Left ventricle myocardium inferior (tissue), 1 donor: ENCODE data around the gene VENTX. TPM values are rescaled to one million over a fixed set of nuclear protein-coding genes. Genes with fewer than 3 reads are reported as not detected.

Experiments used
- DNase-seq: peaks from one replicate; pipeline ENCODE4 v3.0.0-alpha.2; 2020
- H3K27ac ChIP-seq: fragments of 200-600 bp; replicated peaks from 2 replicates; pipeline ENCODE4 v1.8.0; 2021
- H3K27me3 ChIP-seq: fragments of 200-600 bp; 2 replicates; pipeline ENCODE4 v1.8.0; 2021; ENCODE audit warnings: low read depth
- H3K36me3 ChIP-seq: fragments of 200-600 bp; 2 replicates; pipeline ENCODE4 v1.8.0; 2021
- H3K4me1 ChIP-seq: fragments of 200-600 bp; 2 replicates; pipeline ENCODE4 v1.8.0; 2021
- H3K4me3 ChIP-seq: fragments of 200-600 bp; 2 replicates; pipeline ENCODE4 v1.8.0; 2021; ENCODE audit warnings: mild to moderate bottlenecking, moderate library complexity
- H3K9me3 ChIP-seq: fragments of 200-600 bp; replicated peaks from 2 replicates; pipeline ENCODE4 v1.8.0; 2021
- intact Hi-C: fragments of 100-400 bp; cut with micrococcal nuclease; formaldehyde crosslinking; loops from one replicate; pipeline ENCODE4 v1.11.0; 2022
- total RNA-seq: library from RNA; stranded (reverse); fragmentation: NEBNext Ultra II Directional; extraction: Animal tissue kit (Norgen Biotek cat#: 25700); gene quantifications from one replicate; pipeline ENCODE4 v1.2.1, GENCODE V29; 2021
- TF ChIP-seq, protein P1 (sequence below): fragments of 200-600 bp; IDR thresholded peaks from 2 replicates; pipeline ENCODE4 v1.8.0; 2021; ENCODE audit warnings: antibody characterized with exemption, mild to moderate bottlenecking, borderline replicate concordance
- donor health status: DM: no; HTN: yes; CAD: no; lungs with severe emphysema.

The VENTX gene
- total RNA-seq, 1 donor from 2014 or later = 0.33 TPM

GRCh38 chr10:133282846-133283390 is 45.3 kb downstream of the VENTX start:
- H3K27me3 ChIP-seq = no peaks in the 10 kb centered on the region
- no peaks in the 10 kb centered on the region for H3K9me3 ChIP-seq
- intact Hi-C loops = no loop called here
- H3K27ac ChIP-seq = no peak overlapping the region
- H3K4me3 ChIP-seq = no peak overlapping the region
- no peak for DNase-seq
- peaks cover 89% of the 10 kb centered on the region for H3K36me3 ChIP-seq
- no peaks in the 10 kb centered on the region for H3K4me1 ChIP-seq
- TF ChIP-seq, protein P1, sequence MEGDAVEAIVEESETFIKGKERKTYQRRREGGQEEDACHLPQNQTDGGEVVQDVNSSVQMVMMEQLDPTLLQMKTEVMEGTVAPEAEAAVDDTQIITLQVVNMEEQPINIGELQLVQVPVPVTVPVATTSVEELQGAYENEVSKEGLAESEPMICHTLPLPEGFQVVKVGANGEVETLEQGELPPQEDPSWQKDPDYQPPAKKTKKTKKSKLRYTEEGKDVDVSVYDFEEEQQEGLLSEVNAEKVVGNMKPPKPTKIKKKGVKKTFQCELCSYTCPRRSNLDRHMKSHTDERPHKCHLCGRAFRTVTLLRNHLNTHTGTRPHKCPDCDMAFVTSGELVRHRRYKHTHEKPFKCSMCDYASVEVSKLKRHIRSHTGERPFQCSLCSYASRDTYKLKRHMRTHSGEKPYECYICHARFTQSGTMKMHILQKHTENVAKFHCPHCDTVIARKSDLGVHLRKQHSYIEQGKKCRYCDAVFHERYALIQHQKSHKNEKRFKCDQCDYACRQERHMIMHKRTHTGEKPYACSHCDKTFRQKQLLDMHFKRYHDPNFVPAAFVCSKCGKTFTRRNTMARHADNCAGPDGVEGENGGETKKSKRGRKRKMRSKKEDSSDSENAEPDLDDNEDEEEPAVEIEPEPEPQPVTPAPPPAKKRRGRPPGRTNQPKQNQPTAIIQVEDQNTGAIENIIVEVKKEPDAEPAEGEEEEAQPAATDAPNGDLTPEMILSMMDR = no peak

- H3K9me3 ChIP-seq = no peaks in the 10 kb centered on the region
- peaks cover 97% of the 10 kb centered on the region for H3K36me3 ChIP-seq
- no peak overlapping the region for H3K27ac ChIP-seq
- H3K4me1 ChIP-seq = no peaks in the 10 kb centered on the region
- H3K4me3 ChIP-seq = no peak overlapping the region
- TF ChIP-seq, protein P1 = no peak
- no peak for DNase-seq
- no peaks in the 10 kb centered on the region for H3K27me3 ChIP-seq
- intact Hi-C loops = no loop called here
These were observed 46.3 kb downstream of the VENTX start for GRCh38 chr10:133283931-133284330.

DNA sequence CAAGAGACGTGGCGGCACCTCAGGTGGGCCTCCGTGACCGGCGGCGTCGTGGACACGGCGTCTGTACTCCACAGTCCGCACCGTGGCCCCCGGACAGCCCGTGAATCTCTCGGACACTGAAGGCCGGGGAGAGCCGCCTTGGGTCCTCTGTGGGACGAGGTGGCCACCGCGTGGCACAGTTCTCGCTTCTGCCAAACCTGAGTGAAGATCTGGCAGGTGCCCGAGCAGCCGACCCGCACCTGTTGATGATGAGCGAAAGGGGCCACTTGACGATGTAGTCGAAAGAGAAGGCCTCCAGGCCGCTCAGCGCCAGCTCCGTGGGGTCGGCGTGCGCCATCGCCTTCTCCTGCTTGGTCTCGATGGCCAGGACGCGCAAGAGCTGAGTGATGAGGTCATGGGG is 47.6 kb downstream of the VENTX start:
- TF ChIP-seq, protein P1 = no peak
- no peaks in the 10 kb centered on the region for H3K9me3 ChIP-seq
- no peaks in the 10 kb centered on the region for H3K27me3 ChIP-seq
- H3K4me1 ChIP-seq = no peaks in the 10 kb centered on the region
- peaks cover 97% of the 10 kb centered on the region for H3K36me3 ChIP-seq
- intact Hi-C loops = no loop called here
- H3K4me3 ChIP-seq = no peak overlapping the region
- H3K27ac ChIP-seq = no peak overlapping the region
- no peak for DNase-seq

DNA sequence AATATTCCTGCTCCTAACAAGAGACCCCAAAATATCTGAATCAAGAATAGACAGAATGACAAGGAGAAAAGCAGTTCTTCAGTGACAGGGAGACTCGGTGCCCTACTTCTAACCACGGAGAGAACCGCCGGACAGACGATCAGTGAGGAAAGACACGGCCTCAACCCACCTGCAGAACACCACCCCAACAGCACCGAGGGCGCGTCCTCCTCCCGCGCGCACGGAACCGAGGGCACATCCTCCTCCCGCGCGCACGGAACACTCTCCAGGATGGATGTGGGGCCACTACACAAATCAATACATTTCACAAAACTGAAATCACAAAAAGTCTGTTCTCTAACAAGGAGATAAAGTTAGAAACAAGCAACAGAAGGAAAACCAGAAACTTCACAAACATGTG is 48.7 kb downstream of the VENTX start:
- peaks cover 96% of the 10 kb centered on the region for H3K36me3 ChIP-seq
- TF ChIP-seq, protein P1 = no peak
- DNase-seq = no peak

GRCh38 chr10:133287832-133288500 is 50.3 kb downstream of the VENTX start:
- H3K4me3 ChIP-seq = no peak overlapping the region
- no peaks in the 10 kb centered on the region for H3K9me3 ChIP-seq
- no peak for DNase-seq
- TF ChIP-seq, protein P1 = no peak
- intact Hi-C loops = no loop called here
- no peaks in the 10 kb centered on the region for H3K27me3 ChIP-seq
- H3K27ac ChIP-seq = no peak overlapping the region
- peaks cover 87% of the 10 kb centered on the region for H3K36me3 ChIP-seq
- no peaks in the 10 kb centered on the region for H3K4me1 ChIP-seq

More for the DNA sequence above, 48.7 kb downstream of the VENTX start:
- intact Hi-C loops = no loop called here
- Histone ChIP-seq H3K4me1 (no peaks in the 10 kb centered on the region), H3K9me3 (no peaks in the 10 kb centered on the region), H3K27ac (no peak overlapping the region), H3K27me3 (no peaks in the 10 kb centered on the region), H3K4me3 (no peak overlapping the region)
